Frontal cortex (tissue), 4 donors: Measurements from ENCODE around the gene DNAH8. TPM values are rescaled to one million over a fixed set of nuclear protein-coding genes. Genes with fewer than 3 reads are reported as not detected.
"Not testable (repeated sequence)": the region's sequence is repeated elsewhere in the genome, so short reads cannot be mapped to it uniquely, and the experiment has no call there.

Experiments used
- DNase-seq, 2 donors: peaks; one replicate each; pipeline ENCODE4 v3.0.0; 2012; ENCODE audit warnings: low spot score in 2 of 2
- FAIRE-seq: peaks from 2 replicates; lab custom pipeline; 2012; peaks lifted over from hg19 to GRCh38; lab: Jason Lieb, UNC
- total RNA-seq: library from RNA; depleted of rRNA; stranded (reverse); fragments of >200 nt; gene quantifications from one replicate; pipeline ENCODE4 v1.2.3, GENCODE V29; 2014
- donor health status: control.
- donor health status: control.
- donor health status: control.

Gene DNAH8
- total RNA-seq, 1 donor from 2014 or later, result under 0.01 TPM

GRCh38 chr6:38699702-38700101 is 15.4 kb upstream of the DNAH8 start:
- not testable (repeated sequence) for DNase-seq, FAIRE-seq

- FAIRE-seq (no peak), DNase-seq (no peak)
These were observed 13.6 kb upstream of the DNAH8 start for GRCh38 chr6:38701551-38701950.

- DNase-seq, result peak; percentile 94 to 96
- peak; percentile 77 for FAIRE-seq
These were observed 12.3 kb upstream of the DNAH8 start, which contains the start of gene GLO1 for GRCh38 chr6:38702558-38703397. GLO1 (minus strand) TSS chr6:38703145; CDS start chr6:38703054, 91 bp downstream.

GRCh38 chr6:38703949-38704590 is 11.0 kb upstream of the DNAH8 start:
- FAIRE-seq (no peak), DNase-seq (no peak)

- no peak for DNase-seq
- no peak for FAIRE-seq
These were observed 9.2 kb upstream of the DNAH8 start for GRCh38 chr6:38705924-38706323.

GRCh38 chr6:38708496-38708895 is 6.6 kb upstream of the DNAH8 start:
- DNase-seq (no peak), FAIRE-seq (no peak)

- no peak for DNase-seq
- no peak for FAIRE-seq
These were observed 1.3 kb upstream of the DNAH8 start for GRCh38 chr6:38713812-38714211.

GRCh38 chr6:38714239-38715015 is 684 bp upstream of the DNAH8 start:
- no peak for FAIRE-seq
- DNase-seq, result no peak

GRCh38 chr6:38716825-38717224 is 1.7 kb downstream of the DNAH8 start:
- no peak for FAIRE-seq
- no peak for DNase-seq

GRCh38 chr6:38719358-38719757 is 4.2 kb downstream of the DNAH8 start:
- FAIRE-seq (no peak), DNase-seq (no peak)

GRCh38 chr6:38720295-38720694 is 5.2 kb downstream of the DNAH8 start:
- FAIRE-seq, result no peak

GRCh38 chr6:38722038-38722437 is 6.9 kb downstream of the DNAH8 start:
- FAIRE-seq (no peak), DNase-seq (no peak)

More at GRCh38 chr6:38720295-38720694, 5.2 kb downstream of the DNAH8 start:
- no peak for DNase-seq

GRCh38 chr6:38722727-38723334 is 7.7 kb downstream of the DNAH8 start:
- FAIRE-seq, result no peak
- no peak for DNase-seq

- DNase-seq (no peak), FAIRE-seq (no peak)
These were observed 8.7 kb downstream of the DNAH8 start for GRCh38 chr6:38723783-38724182.

GRCh38 chr6:38724343-38724742 is 9.2 kb downstream of the DNAH8 start:
- DNase-seq, result no peak
- no peak for FAIRE-seq

GRCh38 chr6:38725414-38726183 is 10.5 kb downstream of the DNAH8 start:
- DNase-seq, result no peak
- FAIRE-seq, result no peak

- no peak for FAIRE-seq
These were observed 13.1 kb downstream of the DNAH8 start for GRCh38 chr6:38728203-38728602.

GRCh38 chr6:38730140-38730862 is 15.2 kb downstream of the DNAH8 start:
- FAIRE-seq (no peak), DNase-seq (no peak)

More at GRCh38 chr6:38728203-38728602, 13.1 kb downstream of the DNAH8 start:
- no peak for DNase-seq

- DNase-seq, result no peak
- no peak for FAIRE-seq
These were observed 21.8 kb downstream of the DNAH8 start for GRCh38 chr6:38736951-38737350.
